ENCODE data around the gene CCL14.

CCL14 gene

GRCh38 chr17:35978346-35978745, 8.2 kb downstream of the CCL14 start:
- Histone ChIP-seq H3K27me3 (peaks cover 0 to 14% of the 10 kb centered on the region in 2 donors), H3K9me3 (no peaks in the 10 kb centered on the region), H3K4me1 (no peaks in the 10 kb centered on the region), H3K36me3 (no peaks in the 10 kb centered on the region), H3K4me3 (no peak overlapping the region), H3K27ac (no peak overlapping the region)
- TF ChIP-seq CTCF (IDR thresholded peaks at IDR 0.05), result no peak
- intact Hi-C loops (cut with DNase I; ENCODE audit: low total_unique reads), result loop anchor here (10.0 kb wide), 1 partner anchor 496 kb away; no protein-coding TSS in a partner anchor
- DNase-seq, result no peak

GRCh38 chr17:35977509-35977908, 9.0 kb downstream of the CCL14 start:
- no peaks in the 10 kb centered on the region for H3K4me1 ChIP-seq
- no peaks in the 10 kb centered on the region for H3K36me3 ChIP-seq
- H3K4me3 ChIP-seq, result no peak overlapping the region
- H3K27ac ChIP-seq, result no peak overlapping the region
- H3K9me3 ChIP-seq, result no peaks in the 10 kb centered on the region
- TF ChIP-seq CTCF (IDR thresholded peaks at IDR 0.05), result no peak
- DNase-seq, result no peak
- intact Hi-C loops (cut with DNase I; ENCODE audit: low total_unique reads), result loop anchor here (10.0 kb wide), 1 partner anchor 497 kb away; no protein-coding TSS in a partner anchor
- peaks cover 0 to 14% of the 10 kb centered on the region in 2 donors for H3K27me3 ChIP-seq

GRCh38 chr17:35973333-35974260, 12.9 kb downstream of the CCL14 start:
- Histone ChIP-seq H3K4me3 (no peak overlapping the region), H3K27me3 (peaks cover 0 to 7% of the 10 kb centered on the region in 2 donors), H3K36me3 (no peaks in the 10 kb centered on the region), H3K9me3 (no peaks in the 10 kb centered on the region), H3K4me1 (no peaks in the 10 kb centered on the region), H3K27ac (no peak overlapping the region)
- DNase-seq, result peak in 1 of 2 donors; percentile 25
- TF ChIP-seq CTCF (IDR thresholded peaks at IDR 0.05), result no peak
- intact Hi-C loops (cut with DNase I; ENCODE audit: low total_unique reads), result loop anchor here (10.0 kb wide), 1 partner anchor 501 kb away; no protein-coding TSS in a partner anchor

- Histone ChIP-seq H3K4me1 (no peaks in the 10 kb centered on the region), H3K27me3 (peaks cover 0 to 4% of the 10 kb centered on the region in 2 donors), H3K4me3 (no peak overlapping the region), H3K9me3 (no peaks in the 10 kb centered on the region), H3K36me3 (no peaks in the 10 kb centered on the region), H3K27ac (no peak overlapping the region)
- no peak for TF ChIP-seq CTCF (IDR thresholded peaks at IDR 0.05)
- intact Hi-C loops (cut with DNase I; ENCODE audit: low total_unique reads), result loop anchor here (10.0 kb wide), 1 partner anchor 502 kb away; no protein-coding TSS in a partner anchor
- no peak for DNase-seq
Measured at GRCh38 chr17:35972945-35973332, 13.6 kb downstream of the CCL14 start.

GRCh38 chr17:35972535-35972934, 14.0 kb downstream of the CCL14 start:
- Histone ChIP-seq H3K27me3 (no peaks in the 10 kb centered on the region), H3K4me3 (no peak overlapping the region), H3K27ac (no peak overlapping the region), H3K4me1 (no peaks in the 10 kb centered on the region), H3K36me3 (no peaks in the 10 kb centered on the region), H3K9me3 (no peaks in the 10 kb centered on the region)
- no peak for DNase-seq
- intact Hi-C loops (cut with DNase I; ENCODE audit: low total_unique reads), result loop anchor here (10.0 kb wide), 1 partner anchor 502 kb away; no protein-coding TSS in a partner anchor
- TF ChIP-seq CTCF (IDR thresholded peaks at IDR 0.05), result no peak

Data from tibial artery (tissue), 4 donors.